Measurements from ENCODE around the gene USP12.

Gene USP12

DNA sequence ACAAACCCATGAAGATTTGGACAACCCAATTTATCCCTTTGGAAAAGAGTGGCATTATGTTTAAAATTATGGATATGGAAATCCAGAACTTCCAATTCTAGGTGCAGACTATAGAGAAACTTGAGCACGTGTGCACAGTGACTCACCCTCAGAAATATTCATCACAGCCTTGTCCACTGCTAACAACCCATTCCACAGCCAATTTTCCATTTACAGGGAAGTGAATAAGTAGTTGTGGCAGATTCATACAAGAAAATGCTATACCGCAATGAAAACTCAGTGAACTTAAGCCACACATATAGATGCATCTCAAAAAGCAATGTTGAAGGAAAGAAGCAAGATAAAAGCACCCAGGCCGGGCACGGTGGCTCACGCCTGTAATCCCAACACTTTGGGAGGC is 133.3 kb downstream of the USP12 start:
- TF ChIP-seq CTCF (conservative IDR thresholded peaks at IDR 0.05) (no peak), ZFX (IDR thresholded peaks at IDR 0.05) (no peak)
- no peak overlapping the region for H3K27ac ChIP-seq

GRCh38 chr13:27037571-27037970 is 134.0 kb downstream of the USP12 start:
- no peak overlapping the region for H3K27ac ChIP-seq
- no peak for TF ChIP-seq ZFX (IDR thresholded peaks at IDR 0.05)
- TF ChIP-seq CTCF (conservative IDR thresholded peaks at IDR 0.05): no peak

- no peak for TF ChIP-seq CTCF (conservative IDR thresholded peaks at IDR 0.05)
- no peak for TF ChIP-seq ZFX (IDR thresholded peaks at IDR 0.05)
- no peak overlapping the region for H3K27ac ChIP-seq
Observed at GRCh38 chr13:27037171-27037570, 134.4 kb downstream of the USP12 start.

DNA sequence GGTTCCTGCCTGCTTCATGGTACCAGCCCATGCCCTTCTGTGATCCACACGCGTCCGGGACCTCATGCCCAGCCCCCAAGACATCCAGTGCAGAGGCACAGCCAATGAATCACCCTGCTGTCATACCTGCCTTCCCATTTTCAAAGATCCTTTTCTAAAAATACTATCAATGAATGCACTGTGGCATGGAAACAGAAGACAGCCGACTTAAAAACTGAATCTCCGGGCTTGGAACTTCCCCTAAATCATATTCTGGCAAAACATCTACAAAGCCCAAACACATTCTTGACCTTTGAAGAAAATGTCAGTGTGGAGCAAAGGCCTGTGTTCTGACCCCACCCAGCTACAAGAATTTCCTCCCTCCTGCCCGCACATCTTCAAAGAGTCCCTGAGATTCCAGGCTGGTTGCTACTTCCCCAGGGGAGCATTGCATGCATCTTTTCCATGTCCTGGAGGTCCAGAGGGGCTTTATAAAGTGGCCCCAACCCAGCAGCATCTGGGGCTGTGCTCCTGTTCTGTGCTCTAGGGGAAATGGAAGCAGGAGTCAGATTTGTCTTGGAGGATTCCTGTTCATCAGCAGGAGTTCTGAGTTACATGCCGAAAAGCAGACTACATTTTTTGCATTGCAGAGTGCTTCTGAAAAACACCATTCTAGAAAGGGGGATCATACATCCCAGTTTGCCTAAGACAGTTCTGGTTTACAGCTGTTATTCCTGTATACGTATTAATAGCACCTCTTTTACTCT is 135.2 kb downstream of the USP12 start:
- TF ChIP-seq ZFX (IDR thresholded peaks at IDR 0.05) (no peak), CTCF (conservative IDR thresholded peaks at IDR 0.05) (no peak)
- no peak overlapping the region for H3K27ac ChIP-seq

GRCh38 chr13:27035892-27036235 is 135.7 kb downstream of the USP12 start:
- no peak overlapping the region for H3K27ac ChIP-seq
- no peak for TF ChIP-seq CTCF (conservative IDR thresholded peaks at IDR 0.05)
- TF ChIP-seq ZFX (IDR thresholded peaks at IDR 0.05): no peak

GRCh38 chr13:27034678-27035111 is 136.9 kb downstream of the USP12 start:
- TF ChIP-seq CTCF (conservative IDR thresholded peaks at IDR 0.05) (no peak), ZFX (IDR thresholded peaks at IDR 0.05) (no peak; the same call in 1 of the 2 replicates)
- H3K27ac ChIP-seq: no peak overlapping the region

DNA sequence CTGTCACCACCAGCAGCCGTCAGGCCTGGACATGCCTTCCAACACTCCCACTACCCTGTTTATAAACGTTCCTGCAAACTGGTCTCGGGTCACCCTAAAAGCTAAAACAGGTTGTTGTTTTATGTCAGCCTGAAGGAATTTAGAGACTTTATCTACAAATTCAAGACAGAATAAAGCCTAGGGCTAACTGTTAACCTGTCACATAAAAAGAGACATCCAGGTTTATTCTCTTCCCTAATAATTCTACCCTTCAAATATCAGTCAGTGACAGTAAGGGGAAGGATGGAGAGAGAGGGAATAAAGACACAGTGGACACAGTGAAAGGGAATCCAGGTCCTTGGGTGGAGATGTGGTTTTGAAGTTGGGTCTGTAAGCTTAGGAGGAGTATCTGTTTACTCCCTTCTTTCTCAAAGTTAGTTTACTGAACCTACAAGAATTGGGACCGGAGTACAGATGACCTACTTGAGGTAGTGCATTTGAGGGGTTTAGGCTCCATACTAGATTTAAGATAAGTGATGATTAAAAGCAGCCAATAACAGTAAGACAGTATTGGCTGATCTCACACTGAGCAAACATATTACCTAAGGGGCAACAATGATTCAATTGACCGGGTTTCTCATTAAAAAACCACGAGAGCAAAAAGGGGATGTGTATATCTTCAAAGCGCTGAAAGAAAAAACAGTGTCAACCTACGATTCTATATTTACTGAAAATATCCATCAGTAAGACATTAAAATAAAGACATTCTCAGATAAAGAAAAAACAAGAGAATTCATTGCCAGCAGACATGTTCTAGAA is 142.7 kb downstream of the USP12 start:
- no peak for TF ChIP-seq ZFX (IDR thresholded peaks at IDR 0.05)
- TF ChIP-seq CTCF (conservative IDR thresholded peaks at IDR 0.05): no peak

More for the DNA sequence above, 142.7 kb downstream of the USP12 start:
- H3K27ac ChIP-seq: no peak overlapping the region

Measured in C4-2B (cell line).